Stimulated activated naive CD4-positive, alpha-beta T cell treated with Interleukin-2 at 50 U/mL for 16 hours (primary cell): ENCODE results near the gene GEMIN8.

Experiments used
- DNase-seq: peaks from one replicate; lab custom pipeline; 2025; lab: John Stamatoyannopoulos, UW

The GEMIN8 gene

DNA sequence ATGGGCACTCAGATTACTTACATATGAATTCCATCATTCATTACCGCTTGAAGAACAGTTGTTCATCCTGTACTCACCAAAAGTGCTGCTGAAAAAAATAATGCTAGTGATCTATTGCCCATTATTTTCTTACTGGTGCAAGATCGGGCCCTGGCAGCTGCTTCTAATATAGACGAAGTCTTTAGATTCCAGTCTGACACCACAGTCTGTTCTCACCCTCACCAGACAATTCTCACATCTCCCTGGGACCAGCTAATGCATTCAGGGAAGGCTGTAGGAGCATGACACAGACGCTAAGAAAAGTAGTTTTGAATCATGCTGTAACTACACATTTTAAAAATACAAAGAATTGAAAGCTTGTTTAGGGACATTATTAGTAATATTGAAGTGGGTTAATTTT lies 13.8 kb downstream of the GEMIN8 start:
- no peak for DNase-seq

DNA sequence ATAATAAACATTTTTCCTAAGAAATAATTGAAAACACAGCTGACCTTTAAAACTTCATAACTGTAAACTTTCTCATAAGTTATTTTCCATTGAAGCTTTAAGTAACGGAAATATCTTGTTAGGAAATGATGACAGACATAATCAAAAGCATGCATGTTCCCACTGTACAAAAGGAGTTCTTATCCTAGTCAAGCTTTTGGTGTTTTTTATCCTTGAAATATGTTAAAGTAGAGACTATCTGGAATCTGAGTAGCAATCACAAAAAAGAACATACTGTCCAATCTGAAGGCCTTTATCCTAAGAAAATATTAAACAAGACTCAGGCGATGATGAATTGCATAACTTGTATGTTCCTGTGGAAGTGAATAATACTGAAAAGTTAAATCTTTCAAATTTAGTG lies 14.4 kb downstream of the GEMIN8 start:
- no peak for DNase-seq

DNA sequence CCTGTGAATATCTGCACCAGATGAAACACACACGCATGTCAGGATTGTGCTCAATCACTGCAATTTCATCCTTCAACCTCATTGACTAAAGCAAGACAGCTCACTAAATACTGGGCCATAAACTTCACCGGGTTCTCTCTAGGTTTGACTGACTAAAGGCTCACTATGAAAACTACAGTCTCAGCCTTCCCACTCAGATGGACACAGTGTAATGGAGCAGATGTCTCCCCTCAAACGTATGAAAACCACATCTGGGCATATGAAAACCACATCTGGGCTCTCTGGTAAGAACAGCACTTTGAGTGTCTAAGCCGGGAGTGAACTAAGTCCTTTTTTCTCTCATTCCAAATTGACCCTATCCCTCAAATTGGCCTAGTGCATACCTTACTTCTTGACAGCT lies 15.2 kb downstream of the GEMIN8 start:
- no peak for DNase-seq

DNA sequence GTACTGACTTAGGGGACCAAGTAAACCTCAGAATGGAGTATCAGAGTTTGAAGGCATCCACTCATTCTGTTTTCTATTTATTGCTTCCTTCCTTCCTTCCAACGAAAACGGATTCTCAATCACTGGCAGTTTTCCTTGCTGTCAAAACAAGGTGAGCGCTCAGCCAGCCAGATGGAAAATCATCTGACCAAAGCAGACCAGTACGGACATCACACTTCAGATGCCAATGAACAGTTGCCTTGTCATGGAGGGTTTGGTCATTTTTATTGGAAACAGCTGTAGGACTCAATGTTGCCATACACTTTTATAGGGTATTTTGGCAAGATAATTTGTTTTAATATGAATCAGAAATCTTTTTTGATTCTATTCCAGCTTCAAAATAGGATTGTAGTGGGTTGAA lies 16.6 kb downstream of the GEMIN8 start:
- no peak for DNase-seq

DNA sequence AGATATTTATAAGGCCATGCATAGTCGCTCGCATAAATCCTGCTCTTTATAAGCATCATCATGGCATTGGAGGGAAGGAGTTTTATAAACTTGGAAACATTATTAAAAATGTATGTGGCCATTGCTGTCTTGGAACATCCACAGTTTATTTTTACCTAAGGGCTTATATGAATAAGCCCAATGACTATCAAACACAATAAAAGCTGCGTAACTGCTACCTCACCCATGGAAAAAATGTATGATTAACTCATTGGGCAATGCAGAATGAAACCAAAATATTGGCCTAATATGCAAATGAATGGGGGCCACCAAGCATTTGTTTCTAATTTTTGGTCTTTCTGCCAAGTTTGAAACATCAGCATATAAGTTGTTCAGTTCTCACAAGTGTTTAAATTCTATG lies 19.1 kb downstream of the GEMIN8 start:
- no peak for DNase-seq

DNA sequence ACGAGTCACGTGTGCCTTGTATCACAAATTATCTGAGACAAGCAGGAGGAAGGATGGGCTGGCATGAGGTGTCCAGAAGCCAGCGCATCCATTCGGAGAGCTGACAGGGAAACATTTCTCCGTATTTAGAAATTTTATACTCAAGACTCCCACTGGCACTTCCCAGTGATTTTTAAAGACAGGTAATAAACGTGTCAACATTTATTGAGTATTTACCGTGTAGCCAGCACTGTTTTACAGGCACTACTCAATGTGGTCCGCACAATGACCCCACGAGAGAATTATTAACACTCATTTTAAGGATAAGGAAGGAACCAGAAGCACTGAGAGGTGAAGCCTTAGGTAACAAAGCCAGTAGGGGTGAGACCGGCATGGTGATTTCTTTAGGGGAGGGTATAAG lies 23.2 kb downstream of the GEMIN8 start:
- no peak for DNase-seq

DNA sequence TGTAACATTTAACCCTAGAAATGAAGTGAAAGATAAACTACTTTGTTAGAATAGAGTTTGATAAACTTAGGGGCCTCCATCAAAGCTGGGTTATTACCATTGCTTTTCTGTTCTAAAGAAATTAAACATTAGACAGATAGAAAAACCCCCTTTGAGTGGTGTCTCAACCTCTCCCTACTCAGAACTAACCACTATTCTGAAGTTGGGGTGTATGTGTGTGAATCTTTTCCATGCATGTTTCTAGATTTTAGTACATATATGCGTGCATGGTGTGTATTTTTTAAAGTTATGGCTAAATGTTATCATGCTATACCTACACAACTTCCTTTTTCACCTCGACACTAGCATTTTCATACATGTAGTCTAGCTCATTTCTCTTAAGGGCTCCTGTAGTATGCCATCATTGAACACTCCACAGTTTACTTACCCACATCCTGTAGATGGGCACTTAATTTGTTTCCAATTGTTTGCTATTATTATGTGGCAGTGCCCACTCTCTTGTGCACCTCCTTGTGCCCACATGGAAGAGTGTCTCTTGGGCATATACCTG lies 25.7 kb downstream of the GEMIN8 start:
- DNase-seq, result no peak

DNA sequence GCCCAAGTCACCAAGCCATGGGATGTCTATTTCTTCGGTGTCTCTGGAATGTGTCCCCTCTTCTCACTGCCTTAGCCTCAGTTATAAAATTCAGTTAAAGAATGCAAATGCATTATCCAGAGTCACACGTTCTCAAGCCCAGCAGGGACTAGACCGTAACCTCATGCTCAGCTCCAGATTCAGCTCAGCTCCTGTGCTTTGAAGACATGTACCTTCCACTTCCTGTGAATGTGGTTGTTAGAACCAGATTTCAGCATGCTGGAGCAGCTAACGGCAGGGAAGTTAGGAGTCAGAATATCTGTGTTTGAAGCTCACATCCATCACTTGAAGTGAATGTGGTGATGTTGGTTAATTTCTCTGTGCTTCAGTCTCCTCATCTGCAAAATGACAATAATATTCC lies 26.7 kb downstream of the GEMIN8 start:
- no peak for DNase-seq

DNA sequence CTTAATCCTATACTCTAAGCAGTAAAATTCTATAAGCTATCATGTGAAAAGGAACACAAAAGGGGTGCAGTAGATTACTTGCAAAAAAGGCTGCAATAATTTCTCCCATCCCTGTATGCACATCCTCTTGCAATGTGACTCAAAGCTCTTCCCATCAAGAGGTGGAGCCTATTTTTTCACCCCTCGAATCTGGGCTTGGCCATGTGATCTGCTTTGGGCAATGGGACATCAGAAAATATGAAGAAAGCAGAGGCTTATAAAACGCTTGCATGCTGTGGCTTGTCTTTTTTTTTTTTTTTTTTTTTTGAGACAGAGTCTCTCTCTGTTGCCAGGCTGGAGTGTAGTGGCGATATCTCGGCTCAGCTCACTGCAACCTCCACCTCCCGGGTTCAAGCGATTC lies 33.0 kb downstream of the GEMIN8 start:
- no peak for DNase-seq

DNA sequence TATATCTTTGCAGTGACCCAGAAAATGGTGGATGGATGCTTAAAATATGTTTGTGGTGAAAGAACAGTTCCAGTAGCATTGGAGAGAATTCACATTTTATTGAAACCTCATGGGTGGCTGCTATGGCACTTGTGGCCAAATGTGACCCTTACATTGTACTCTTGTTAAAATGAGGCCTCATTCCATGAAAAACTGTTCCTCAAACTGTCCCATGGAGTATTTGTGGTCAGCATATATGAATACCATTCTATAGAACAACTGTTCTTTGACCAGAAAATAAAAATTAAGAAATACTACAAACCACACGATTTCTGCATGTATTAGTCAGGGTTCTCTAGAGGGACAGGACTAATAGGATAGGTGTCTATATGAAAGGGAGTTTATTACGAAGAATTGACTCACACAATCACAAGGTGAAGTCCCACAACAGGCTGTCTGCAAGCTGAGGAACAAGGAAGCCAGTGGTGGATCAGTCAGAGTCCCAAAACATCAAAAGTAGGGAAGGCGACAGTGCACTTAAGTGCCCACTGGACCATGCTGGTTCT lies 35.1 kb downstream of the GEMIN8 start:
- DNase-seq, result no peak

DNA sequence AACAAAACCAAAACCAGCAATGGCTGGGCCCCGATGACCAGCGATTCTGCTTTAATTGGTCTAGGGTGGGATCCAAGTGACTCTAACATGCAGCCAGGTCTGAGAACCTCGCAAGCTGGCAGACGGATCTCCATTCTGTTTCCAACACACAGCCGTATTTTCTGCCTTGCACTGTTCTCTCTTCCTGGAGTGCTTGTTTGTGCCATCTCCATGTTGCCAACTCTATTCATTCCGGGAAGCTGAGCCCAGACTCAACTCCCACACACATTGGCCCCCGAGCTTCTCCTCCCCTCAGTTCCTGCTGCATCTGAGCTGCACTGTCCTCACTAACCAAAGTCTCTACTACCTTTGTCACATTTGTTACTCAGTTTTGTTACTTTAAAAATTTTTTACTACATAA lies 35.6 kb downstream of the GEMIN8 start:
- no peak for DNase-seq

DNA sequence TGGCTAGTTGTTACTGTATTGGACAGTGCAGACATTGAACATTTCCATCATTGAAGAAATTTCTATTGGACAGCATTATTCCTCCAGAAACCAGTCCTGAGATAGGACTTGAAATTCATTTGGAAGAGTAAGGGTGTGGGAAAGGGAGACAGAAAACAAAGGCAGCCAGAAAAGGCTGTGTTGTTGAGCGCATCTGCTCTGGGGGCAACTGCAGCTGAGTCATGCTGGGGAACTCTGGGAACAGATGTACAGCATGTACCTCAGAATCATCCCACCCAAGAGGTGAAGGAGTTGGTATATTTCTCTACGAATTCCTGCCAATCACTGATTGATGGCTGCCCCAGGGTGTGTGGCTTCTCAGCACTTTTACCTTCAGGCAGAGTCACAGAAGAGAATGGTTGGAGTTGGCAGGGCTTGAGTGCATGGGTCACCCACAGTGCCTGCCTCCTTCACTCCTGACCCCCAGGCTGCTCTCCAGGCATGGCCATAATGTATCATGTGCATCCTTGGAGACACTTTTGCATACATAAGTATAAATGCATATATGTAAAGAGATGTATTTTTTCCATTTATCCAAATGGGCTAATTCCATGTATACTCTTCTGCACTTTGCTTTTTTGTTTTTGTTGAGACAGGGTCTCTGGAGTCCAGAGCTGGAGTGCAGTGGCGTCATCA lies 39.4 kb downstream of the GEMIN8 start:
- no peak for DNase-seq

DNA sequence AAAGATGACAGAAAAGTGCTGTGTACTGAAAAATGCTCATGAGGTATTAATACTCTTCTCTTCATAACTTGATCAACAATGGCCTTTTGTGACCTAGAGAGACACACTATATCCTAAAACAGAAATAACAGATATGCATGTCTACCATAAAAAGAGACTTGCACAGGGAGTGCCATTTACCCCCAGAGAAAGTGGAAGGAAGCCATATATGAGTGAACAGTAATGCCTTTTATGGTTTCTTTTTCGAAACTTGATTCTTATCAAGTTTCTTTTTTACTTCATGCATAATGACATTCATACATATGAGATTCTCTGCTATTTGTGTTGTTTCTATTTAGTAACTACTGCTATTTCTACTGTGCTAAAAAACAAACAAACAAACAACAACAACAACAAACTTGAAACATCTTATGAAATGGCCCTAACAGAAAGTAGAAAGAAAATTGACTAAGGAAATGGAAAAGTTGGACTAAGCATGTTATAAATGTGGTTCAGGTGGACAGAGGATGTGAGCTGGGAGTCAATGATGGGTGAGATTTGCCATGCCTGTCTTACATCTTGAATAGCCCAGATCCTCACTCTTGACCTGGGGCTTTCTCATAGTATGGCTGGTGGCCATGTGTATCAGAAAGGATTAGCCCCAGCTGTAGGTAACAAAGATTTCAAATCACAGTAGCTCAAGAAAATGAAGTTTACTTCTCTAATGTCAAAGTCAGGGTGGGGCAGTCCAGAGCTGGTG lies 43.8 kb downstream of the GEMIN8 start:
- DNase-seq, result no peak

DNA sequence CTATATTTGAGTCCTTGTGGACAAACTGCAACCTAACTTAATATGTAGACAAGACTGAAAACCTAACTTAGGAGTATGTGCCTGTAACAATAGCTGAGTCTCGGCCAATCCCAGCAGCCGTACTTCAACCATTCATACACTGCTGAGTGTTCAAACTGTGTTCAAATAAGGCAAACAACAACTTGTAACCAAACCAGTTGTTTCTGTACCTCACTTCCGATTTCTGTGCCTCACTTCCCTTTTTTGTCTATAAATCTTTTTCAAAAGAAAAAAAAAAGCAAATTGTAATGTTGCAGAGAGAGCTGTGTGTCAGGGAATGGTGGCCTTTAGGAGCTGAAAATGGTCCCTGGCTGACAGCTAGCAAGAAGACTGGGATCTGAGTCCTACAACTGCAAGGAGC lies 46.0 kb downstream of the GEMIN8 start:
- DNase-seq, result no peak

DNA sequence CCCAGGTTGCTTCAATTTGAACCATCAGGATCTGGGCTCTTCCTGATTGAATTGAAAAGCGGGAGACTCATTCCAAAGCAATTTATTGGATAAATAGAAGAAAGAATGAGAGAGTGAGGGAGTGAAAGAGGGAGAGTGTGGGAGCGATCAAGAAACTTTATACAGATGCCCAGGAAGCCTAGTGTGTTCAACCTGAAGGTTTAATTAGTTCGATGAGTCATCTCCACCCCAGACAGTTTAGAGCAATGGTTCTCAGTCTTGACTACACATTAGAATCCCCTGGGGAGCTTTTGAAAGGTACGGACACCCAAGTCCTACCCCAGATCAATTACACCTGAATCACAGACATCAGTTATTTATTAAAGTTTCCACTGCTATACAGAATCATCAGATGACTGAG lies 61.5 kb downstream of the GEMIN8 start:
- no peak for DNase-seq

DNA sequence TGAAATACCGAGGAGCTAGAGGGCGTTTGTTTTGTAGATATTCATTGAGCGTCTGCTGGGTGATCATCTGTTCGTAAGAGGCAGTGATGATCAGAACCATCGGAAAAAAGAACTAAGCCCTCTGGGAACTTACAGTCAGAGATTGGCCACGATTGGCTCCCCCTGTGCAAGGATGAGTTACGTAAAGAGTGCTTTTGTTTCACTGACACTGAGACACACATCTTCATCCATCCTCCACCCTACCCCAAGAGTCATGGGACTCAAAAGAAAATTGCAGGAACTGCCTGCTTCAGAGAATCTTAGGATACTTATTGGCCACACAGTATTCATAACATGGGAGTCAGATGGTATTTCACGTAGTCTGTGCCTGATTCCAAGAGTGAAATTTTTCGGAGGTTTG lies 62.1 kb downstream of the GEMIN8 start:
- DNase-seq, result no peak

DNA sequence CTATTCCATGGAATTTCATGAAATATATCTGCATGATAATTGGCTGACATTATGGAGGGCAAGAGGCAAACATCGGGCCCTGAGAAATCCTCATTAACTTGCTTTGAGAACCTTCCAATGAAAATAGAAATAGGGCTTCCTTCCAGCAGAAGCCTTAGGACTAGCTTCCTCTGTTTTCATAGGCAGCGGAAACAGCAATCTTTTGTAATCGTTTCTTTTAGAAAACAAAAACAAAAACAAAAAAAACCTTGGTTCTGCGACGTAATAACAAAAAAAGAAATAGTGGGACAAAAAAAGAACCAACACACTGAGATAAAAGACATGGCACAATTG lies 62.9 kb downstream of the GEMIN8 start:
- DNase-seq, result no peak

DNA sequence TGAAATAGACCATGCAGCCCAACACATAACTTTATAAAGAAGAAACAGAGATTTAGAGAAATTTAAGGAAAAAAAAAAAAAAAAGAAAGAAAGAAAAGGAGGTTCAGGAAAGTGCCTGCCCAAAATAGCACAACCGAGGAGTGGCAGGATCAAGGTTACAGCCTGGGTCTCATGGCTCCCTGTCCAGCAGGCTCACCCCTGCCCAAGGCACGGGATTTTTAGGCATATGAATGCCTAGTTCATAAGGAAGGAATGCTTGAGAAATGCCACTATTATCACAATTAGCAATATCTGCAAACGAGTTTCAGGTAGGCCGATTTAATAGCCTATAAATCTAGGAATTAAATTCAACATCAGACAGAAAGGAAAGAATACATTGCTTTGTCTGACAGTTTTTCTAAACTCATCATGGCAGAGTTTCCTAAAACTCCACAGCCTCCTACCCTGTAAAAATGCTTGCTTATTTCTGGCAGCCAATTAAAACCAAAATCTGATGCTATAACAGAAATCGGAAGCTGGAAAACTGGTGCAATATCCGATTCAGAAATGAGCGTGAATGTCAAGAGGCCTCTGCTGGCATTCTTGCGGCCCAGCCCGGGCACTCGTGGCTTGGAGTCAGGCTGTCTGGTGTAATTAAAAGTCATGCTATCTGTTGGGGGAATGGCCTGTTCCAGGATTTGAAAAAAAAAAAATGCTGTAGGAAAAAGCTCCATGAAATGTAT lies 63.5 kb downstream of the GEMIN8 start:
- DNase-seq, result no peak

DNA sequence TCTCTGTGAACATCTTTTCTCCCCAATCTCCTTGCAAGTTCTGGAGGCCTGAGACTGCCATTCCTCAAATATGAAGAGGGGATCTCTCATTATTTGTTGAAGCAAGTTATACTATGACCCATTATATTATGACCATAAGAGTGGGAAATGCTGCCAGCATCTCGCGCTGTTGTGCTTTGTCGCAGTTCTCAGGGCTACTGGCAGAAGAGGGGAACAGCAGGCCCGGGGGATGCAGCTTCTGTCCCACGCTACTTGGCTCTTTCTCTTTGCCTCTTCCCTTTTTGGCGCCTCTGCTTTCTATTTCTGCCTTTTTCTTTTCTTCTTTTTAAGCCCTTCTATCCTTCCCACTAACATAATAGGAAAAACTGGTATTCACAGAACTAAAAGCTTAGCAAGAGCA lies 64.2 kb downstream of the GEMIN8 start:
- no peak for DNase-seq

DNA sequence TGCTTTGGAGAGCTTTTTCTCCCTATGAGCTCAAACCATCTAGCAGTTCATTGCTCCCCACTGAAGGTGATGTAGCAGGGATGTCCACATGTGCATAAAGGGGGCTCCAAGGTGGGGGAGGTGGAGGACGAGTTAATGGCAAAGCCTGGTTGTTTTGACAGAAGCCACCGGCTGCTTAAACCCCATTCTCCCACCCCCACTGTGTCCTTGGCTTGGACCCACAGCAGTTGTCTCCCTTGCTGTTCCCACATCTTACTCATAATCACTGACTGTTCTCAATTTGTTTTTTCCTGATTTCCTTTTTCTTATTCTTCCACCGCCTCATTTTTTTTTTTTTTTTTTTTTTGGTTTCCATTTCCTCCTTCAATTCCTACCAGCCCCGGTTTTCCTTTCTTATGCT lies 72.7 kb downstream of the GEMIN8 start:
- DNase-seq, result no peak
